H1 (cell line): Measurements from ENCODE around the gene MXD1. TPM values are rescaled to one million over a fixed set of nuclear protein-coding genes. Genes with fewer than 3 reads are reported as not detected.

Experiments
- BCL11A ChIP-seq, 2 experiments: IDR thresholded peaks; one replicate each; pipeline ENCODE4 v1.6.1; 2011; ENCODE audit warnings: low read depth in 2 of 2, low read length in 2 of 2, mild to moderate bottlenecking in 2 of 2
- BRCA1 ChIP-seq: IDR thresholded peaks from 2 replicates; pipeline ENCODE4 v1.6.1; 2012; ENCODE audit warnings: low read depth, low read length, improper control_type of control experiment
- CBX5 ChIP-seq: fragments of 300-800, 300-1000 bp; sonication (generic); IDR thresholded peaks from 2 replicates; pipeline ENCODE4 v1.7.1; 2016; ENCODE audit warnings: antibody characterized with exemption, low read length, low read depth
- EGR1 ChIP-seq: IDR thresholded peaks from 2 replicates; pipeline ENCODE4 v1.6.1; 2011; ENCODE audit warnings: low read depth, low read length, borderline replicate concordance
- HDAC6 ChIP-seq: IDR thresholded peaks from one replicate; pipeline ENCODE4 v1.7.1; 2012; ENCODE audit warnings: low read depth, mild to moderate bottlenecking, inconsistent platforms, low read length, moderate library complexity
- POU5F1 ChIP-seq: IDR thresholded peaks from 2 replicates; pipeline ENCODE4 v1.6.1; 2011; ENCODE audit warnings: low read depth, mild to moderate bottlenecking, low read length, moderate library complexity
- RNF2 ChIP-seq: fragments of 200-900, 300-1000 bp; sonication (generic); IDR thresholded peaks from 2 replicates; pipeline ENCODE4 v1.7.1; 2016; ENCODE audit warnings: borderline replicate concordance, low read depth, mild to moderate bottlenecking, antibody characterized with exemption, low read length; ENCODE audit not compliant: poor library complexity, severe bottlenecking; ENCODE audit errors: missing control alignments
- polyA plus RNA-seq, 7 experiments: library from polyadenylated mRNA; depleted of rRNA in 3 of 7; stranded (reverse) in 5 of 7; unstranded in 2 of 7; fragments of >200 nt in 5 of 7; fragments of 200-250 nt in 2 of 7; gene quantifications; 1 replicate in 5 of 7; 2 replicates in 1 of 7; 4 replicates in 1 of 7; pipeline versions ENCODE4 v1.2.1 to v1.2.3, GENCODE V29; 2011 to 2013; ENCODE audit warnings: missing spikeins in 2 of 7, mixed read lengths in 2 of 7
- total RNA-seq: library from RNA; stranded (reverse); fragmentation: NEBNext Ultra II Directional; extraction: Animal tissue kit (Norgen Biotek cat#: 25700); gene quantifications from 2 replicates; pipeline ENCODE4 v1.2.1, GENCODE V29; 2021
- TF ChIP-seq, protein P1 (sequence below): fragments of 300-600 bp; sonication (generic); IDR thresholded peaks from 2 replicates; pipeline ENCODE4 v1.7.1; 2012; ENCODE audit warnings: low read length, moderate library complexity, mild to moderate bottlenecking, inconsistent platforms; ENCODE audit not compliant: insufficient replicate concordance
- TF ChIP-seq, protein P2 (sequence below): IDR thresholded peaks from 2 replicates; pipeline ENCODE4 v1.6.1; 2012; ENCODE audit warnings: inconsistent platforms
- TF ChIP-seq, protein P3 (sequence below): IDR thresholded peaks from 2 replicates; pipeline ENCODE4 v1.6.1; 2011; ENCODE audit warnings: low read depth, mild to moderate bottlenecking, low read length; ENCODE audit not compliant: insufficient read depth

The MXD1 gene
- total and polyA plus RNA-seq, 2 of the 8 experiments (the other 6 are each of a cell fraction or from before 2014, with no cell fraction given) = 1.6 to 2.6 TPM

DNA sequence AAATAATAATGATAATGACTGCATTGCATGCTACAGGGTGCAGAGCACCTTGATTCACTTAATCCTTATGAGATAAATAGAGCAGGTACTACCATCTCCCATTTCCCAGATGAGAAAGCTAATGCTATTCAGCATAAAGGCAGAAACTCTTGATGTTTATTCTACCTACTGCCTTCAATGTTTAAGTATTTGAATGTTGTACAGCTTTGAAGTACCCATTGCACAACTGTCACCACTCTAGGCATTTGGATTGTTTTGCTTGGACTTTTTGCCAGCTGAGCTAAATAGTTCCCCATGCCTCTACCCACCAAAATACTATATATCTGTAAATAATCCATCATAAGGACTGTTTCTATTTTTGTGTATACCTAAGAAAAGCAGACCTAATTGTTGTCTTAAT lies 7.7 kb upstream of the MXD1 start (continued):
- TF ChIP-seq, protein P1, sequence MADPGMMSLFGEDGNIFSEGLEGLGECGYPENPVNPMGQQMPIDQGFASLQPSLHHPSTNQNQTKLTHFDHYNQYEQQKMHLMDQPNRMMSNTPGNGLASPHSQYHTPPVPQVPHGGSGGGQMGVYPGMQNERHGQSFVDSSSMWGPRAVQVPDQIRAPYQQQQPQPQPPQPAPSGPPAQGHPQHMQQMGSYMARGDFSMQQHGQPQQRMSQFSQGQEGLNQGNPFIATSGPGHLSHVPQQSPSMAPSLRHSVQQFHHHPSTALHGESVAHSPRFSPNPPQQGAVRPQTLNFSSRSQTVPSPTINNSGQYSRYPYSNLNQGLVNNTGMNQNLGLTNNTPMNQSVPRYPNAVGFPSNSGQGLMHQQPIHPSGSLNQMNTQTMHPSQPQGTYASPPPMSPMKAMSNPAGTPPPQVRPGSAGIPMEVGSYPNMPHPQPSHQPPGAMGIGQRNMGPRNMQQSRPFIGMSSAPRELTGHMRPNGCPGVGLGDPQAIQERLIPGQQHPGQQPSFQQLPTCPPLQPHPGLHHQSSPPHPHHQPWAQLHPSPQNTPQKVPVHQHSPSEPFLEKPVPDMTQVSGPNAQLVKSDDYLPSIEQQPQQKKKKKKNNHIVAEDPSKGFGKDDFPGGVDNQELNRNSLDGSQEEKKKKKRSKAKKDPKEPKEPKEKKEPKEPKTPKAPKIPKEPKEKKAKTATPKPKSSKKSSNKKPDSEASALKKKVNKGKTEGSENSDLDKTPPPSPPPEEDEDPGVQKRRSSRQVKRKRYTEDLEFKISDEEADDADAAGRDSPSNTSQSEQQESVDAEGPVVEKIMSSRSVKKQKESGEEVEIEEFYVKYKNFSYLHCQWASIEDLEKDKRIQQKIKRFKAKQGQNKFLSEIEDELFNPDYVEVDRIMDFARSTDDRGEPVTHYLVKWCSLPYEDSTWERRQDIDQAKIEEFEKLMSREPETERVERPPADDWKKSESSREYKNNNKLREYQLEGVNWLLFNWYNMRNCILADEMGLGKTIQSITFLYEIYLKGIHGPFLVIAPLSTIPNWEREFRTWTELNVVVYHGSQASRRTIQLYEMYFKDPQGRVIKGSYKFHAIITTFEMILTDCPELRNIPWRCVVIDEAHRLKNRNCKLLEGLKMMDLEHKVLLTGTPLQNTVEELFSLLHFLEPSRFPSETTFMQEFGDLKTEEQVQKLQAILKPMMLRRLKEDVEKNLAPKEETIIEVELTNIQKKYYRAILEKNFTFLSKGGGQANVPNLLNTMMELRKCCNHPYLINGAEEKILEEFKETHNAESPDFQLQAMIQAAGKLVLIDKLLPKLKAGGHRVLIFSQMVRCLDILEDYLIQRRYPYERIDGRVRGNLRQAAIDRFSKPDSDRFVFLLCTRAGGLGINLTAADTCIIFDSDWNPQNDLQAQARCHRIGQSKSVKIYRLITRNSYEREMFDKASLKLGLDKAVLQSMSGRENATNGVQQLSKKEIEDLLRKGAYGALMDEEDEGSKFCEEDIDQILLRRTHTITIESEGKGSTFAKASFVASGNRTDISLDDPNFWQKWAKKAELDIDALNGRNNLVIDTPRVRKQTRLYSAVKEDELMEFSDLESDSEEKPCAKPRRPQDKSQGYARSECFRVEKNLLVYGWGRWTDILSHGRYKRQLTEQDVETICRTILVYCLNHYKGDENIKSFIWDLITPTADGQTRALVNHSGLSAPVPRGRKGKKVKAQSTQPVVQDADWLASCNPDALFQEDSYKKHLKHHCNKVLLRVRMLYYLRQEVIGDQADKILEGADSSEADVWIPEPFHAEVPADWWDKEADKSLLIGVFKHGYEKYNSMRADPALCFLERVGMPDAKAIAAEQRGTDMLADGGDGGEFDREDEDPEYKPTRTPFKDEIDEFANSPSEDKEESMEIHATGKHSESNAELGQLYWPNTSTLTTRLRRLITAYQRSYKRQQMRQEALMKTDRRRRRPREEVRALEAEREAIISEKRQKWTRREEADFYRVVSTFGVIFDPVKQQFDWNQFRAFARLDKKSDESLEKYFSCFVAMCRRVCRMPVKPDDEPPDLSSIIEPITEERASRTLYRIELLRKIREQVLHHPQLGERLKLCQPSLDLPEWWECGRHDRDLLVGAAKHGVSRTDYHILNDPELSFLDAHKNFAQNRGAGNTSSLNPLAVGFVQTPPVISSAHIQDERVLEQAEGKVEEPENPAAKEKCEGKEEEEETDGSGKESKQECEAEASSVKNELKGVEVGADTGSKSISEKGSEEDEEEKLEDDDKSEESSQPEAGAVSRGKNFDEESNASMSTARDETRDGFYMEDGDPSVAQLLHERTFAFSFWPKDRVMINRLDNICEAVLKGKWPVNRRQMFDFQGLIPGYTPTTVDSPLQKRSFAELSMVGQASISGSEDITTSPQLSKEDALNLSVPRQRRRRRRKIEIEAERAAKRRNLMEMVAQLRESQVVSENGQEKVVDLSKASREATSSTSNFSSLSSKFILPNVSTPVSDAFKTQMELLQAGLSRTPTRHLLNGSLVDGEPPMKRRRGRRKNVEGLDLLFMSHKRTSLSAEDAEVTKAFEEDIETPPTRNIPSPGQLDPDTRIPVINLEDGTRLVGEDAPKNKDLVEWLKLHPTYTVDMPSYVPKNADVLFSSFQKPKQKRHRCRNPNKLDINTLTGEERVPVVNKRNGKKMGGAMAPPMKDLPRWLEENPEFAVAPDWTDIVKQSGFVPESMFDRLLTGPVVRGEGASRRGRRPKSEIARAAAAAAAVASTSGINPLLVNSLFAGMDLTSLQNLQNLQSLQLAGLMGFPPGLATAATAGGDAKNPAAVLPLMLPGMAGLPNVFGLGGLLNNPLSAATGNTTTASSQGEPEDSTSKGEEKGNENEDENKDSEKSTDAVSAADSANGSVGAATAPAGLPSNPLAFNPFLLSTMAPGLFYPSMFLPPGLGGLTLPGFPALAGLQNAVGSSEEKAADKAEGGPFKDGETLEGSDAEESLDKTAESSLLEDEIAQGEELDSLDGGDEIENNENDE = no peak
- no peak for TF ChIP-seq POU5F1
- no peak for TF ChIP-seq BCL11A (IDR thresholded peaks at IDR 0.05; ENCODE audit: low read depth in 2 of 2, low read length in 2 of 2)
- no peak for TF ChIP-seq RNF2
- no peak for TF ChIP-seq EGR1
- TF ChIP-seq CBX5 = no peak
- no peak for TF ChIP-seq HDAC6
- no peak for TF ChIP-seq BRCA1
- TF ChIP-seq, protein P2, sequence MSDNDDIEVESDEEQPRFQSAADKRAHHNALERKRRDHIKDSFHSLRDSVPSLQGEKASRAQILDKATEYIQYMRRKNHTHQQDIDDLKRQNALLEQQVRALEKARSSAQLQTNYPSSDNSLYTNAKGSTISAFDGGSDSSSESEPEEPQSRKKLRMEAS = no peak
- TF ChIP-seq, protein P3, sequence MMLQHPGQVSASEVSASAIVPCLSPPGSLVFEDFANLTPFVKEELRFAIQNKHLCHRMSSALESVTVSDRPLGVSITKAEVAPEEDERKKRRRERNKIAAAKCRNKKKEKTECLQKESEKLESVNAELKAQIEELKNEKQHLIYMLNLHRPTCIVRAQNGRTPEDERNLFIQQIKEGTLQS = no peak
